HepG2 (cell line): ENCODE data around the gene PRR5L.

Experiments
- ADNP ChIP-seq: sonication (generic); formaldehyde crosslinking; IDR thresholded peaks from 2 replicates; pipeline ENCODE4 v1.4.0; 2020; ENCODE audit warnings: missing genetic modification reagents
- ATF2 ChIP-seq: sonication (generic); formaldehyde crosslinking; IDR thresholded peaks from 2 replicates; pipeline ENCODE4 v1.4.0; 2020; ENCODE audit warnings: missing genetic modification reagents
- JUNB ChIP-seq: sonication (generic); formaldehyde crosslinking; IDR thresholded peaks from 2 replicates; pipeline ENCODE4 v1.8.0; 2022; ENCODE audit warnings: missing genetic modification reagents, mild to moderate bottlenecking, borderline replicate concordance
- KDM5B ChIP-seq: sonication (generic); formaldehyde crosslinking; IDR thresholded peaks from 2 replicates; pipeline ENCODE4 v1.4.0; 2020; ENCODE audit warnings: missing genetic modification reagents, mild to moderate bottlenecking, borderline replicate concordance
- PHF8 ChIP-seq: sonication (generic); formaldehyde crosslinking; IDR thresholded peaks from 2 replicates; pipeline ENCODE4 v1.5.0; 2020; ENCODE audit warnings: missing genetic modification reagents
- PTBP1 ChIP-seq: fragments of 200-400 bp; formaldehyde crosslinking; IDR thresholded peaks from 2 replicates; pipeline ENCODE4 v1.6.1; 2018; ENCODE audit warnings: low read length, low read depth; ENCODE audit not compliant: poor library complexity, severe bottlenecking
- TBP ChIP-seq: sonication (generic); formaldehyde crosslinking; IDR thresholded peaks from 2 replicates; pipeline ENCODE4 v1.5.0; 2020; ENCODE audit warnings: missing genetic modification reagents
- ZBTB42 ChIP-seq: sonication (generic); formaldehyde crosslinking; IDR thresholded peaks from 2 replicates; pipeline ENCODE4 v1.5.0; 2020; ENCODE audit warnings: mild to moderate bottlenecking, missing genetic modification reagents
- ZIK1 ChIP-seq: sonication (generic); formaldehyde crosslinking; IDR thresholded peaks from 2 replicates; pipeline ENCODE4 v1.5.0; 2020; ENCODE audit warnings: mild to moderate bottlenecking, low read depth, missing genetic modification reagents, borderline replicate concordance
- TF ChIP-seq, protein P1 (sequence below): sonication (generic); formaldehyde crosslinking; IDR thresholded peaks from 2 replicates; pipeline ENCODE4 v1.5.0; 2020; ENCODE audit warnings: mild to moderate bottlenecking, missing genetic modification reagents, moderate library complexity
- TF ChIP-seq, protein P2 (sequence below): sonication (generic); formaldehyde crosslinking; IDR thresholded peaks from 2 replicates; pipeline ENCODE4 v1.4.0; 2020; ENCODE audit warnings: missing genetic modification reagents

GRCh38 chr11:36508743-36509142 lies 212.7 kb downstream of the PRR5L start:
- TF ChIP-seq, protein P1, sequence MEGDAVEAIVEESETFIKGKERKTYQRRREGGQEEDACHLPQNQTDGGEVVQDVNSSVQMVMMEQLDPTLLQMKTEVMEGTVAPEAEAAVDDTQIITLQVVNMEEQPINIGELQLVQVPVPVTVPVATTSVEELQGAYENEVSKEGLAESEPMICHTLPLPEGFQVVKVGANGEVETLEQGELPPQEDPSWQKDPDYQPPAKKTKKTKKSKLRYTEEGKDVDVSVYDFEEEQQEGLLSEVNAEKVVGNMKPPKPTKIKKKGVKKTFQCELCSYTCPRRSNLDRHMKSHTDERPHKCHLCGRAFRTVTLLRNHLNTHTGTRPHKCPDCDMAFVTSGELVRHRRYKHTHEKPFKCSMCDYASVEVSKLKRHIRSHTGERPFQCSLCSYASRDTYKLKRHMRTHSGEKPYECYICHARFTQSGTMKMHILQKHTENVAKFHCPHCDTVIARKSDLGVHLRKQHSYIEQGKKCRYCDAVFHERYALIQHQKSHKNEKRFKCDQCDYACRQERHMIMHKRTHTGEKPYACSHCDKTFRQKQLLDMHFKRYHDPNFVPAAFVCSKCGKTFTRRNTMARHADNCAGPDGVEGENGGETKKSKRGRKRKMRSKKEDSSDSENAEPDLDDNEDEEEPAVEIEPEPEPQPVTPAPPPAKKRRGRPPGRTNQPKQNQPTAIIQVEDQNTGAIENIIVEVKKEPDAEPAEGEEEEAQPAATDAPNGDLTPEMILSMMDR (CRISPR knock-in tag): no peak
- TF ChIP-seq TBP (CRISPR knock-in tag) (no peak), ZBTB42 (CRISPR knock-in tag) (no peak), PHF8 (CRISPR knock-in tag) (no peak), KDM5B (CRISPR knock-in tag) (no peak), JUNB (CRISPR knock-in tag) (no peak), ATF2 (CRISPR knock-in tag) (no peak), ZIK1 (CRISPR knock-in tag) (no peak), PTBP1 (no peak), ADNP (no peak)
- TF ChIP-seq, protein P2, sequence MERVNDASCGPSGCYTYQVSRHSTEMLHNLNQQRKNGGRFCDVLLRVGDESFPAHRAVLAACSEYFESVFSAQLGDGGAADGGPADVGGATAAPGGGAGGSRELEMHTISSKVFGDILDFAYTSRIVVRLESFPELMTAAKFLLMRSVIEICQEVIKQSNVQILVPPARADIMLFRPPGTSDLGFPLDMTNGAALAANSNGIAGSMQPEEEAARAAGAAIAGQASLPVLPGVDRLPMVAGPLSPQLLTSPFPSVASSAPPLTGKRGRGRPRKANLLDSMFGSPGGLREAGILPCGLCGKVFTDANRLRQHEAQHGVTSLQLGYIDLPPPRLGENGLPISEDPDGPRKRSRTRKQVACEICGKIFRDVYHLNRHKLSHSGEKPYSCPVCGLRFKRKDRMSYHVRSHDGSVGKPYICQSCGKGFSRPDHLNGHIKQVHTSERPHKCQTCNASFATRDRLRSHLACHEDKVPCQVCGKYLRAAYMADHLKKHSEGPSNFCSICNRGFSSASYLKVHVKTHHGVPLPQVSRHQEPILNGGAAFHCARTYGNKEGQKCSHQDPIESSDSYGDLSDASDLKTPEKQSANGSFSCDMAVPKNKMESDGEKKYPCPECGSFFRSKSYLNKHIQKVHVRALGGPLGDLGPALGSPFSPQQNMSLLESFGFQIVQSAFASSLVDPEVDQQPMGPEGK (CRISPR knock-in tag): no peak
